ENCODE results near the gene FOCAD. TPM values are rescaled to one million over a fixed set of nuclear protein-coding genes. Genes with fewer than 3 reads are reported as not detected.

FOCAD gene
- total RNA-seq, 4 donors from 2014 or later = 17.6 to 27.2 (median 20.1) TPM

GRCh38 chr9:20770947-20771346 lies 86.9 kb downstream of the FOCAD start:
- 91% methylated on average over 1 of the region's 1 CpG for WGBS
- Histone ChIP-seq H3K4me1 (no peaks in the 10 kb centered on the region), H3K9me3 (no peaks in the 10 kb centered on the region), H3K36me3 (peaks cover 5 to 30% (median 18%) of the 10 kb centered on the region in 4 donors), H3K27ac (replicated peaks in 1 of 4) (no peak overlapping the region), H3K27me3 (no peaks in the 10 kb centered on the region), H3K4me3 (no peak overlapping the region)
- TF ChIP-seq EP300 (IDR thresholded peaks at IDR 0.05) (no peak), POLR2AphosphoS5 (IDR thresholded peaks at IDR 0.05) (no peak), POLR2A (IDR thresholded peaks at IDR 0.05; ENCODE audit: low read depth) (no peak), CTCF (IDR thresholded peaks at IDR 0.05) (no peak)
- no peak for DNase-seq (ENCODE audit: extremely low spot score)
- intact Hi-C loops (cut with DNase I) = no loop called here

- Histone ChIP-seq H3K36me3 (peaks cover 4 to 23% (median 13%) of the 10 kb centered on the region in 4 donors), H3K27me3 (no peaks in the 10 kb centered on the region), H3K9me3 (no peaks in the 10 kb centered on the region), H3K4me1 (no peaks in the 10 kb centered on the region), H3K4me3 (no peak overlapping the region), H3K27ac (replicated peaks in 1 of 4) (no peak overlapping the region)
- no peak for DNase-seq (ENCODE audit: extremely low spot score)
- intact Hi-C loops (cut with DNase I) = no loop called here
- TF ChIP-seq POLR2A (IDR thresholded peaks at IDR 0.05; ENCODE audit: low read depth) (no peak), POLR2AphosphoS5 (IDR thresholded peaks at IDR 0.05) (no peak), CTCF (IDR thresholded peaks at IDR 0.05) (no peak), EP300 (IDR thresholded peaks at IDR 0.05) (no peak)
- WGBS = 90% methylated on average over 2 of the region's 2 CpGs
These were observed 87.7 kb downstream of the FOCAD start for GRCh38 chr9:20771729-20772128.

GRCh38 chr9:20775683-20776082 lies 91.6 kb downstream of the FOCAD start:
- Histone ChIP-seq H3K36me3 (peaks cover 0 to 13% (median 3%) of the 10 kb centered on the region in 4 donors), H3K4me1 (no peaks in the 10 kb centered on the region), H3K9me3 (no peaks in the 10 kb centered on the region), H3K27ac (replicated peaks in 1 of 4) (no peak overlapping the region), H3K4me3 (no peak overlapping the region), H3K27me3 (no peaks in the 10 kb centered on the region)
- TF ChIP-seq EP300 (IDR thresholded peaks at IDR 0.05) (no peak), POLR2AphosphoS5 (IDR thresholded peaks at IDR 0.05) (no peak), POLR2A (IDR thresholded peaks at IDR 0.05; ENCODE audit: low read depth) (no peak), CTCF (IDR thresholded peaks at IDR 0.05) (no peak)
- WGBS = 90% methylated on average over 2 of the region's 2 CpGs
- DNase-seq (ENCODE audit: extremely low spot score) = no peak
- intact Hi-C loops (cut with DNase I) = no loop called here

- Histone ChIP-seq H3K4me3 (no peak overlapping the region), H3K27me3 (no peaks in the 10 kb centered on the region), H3K4me1 (no peaks in the 10 kb centered on the region), H3K27ac (replicated peaks in 1 of 4) (no peak overlapping the region), H3K36me3 (peaks cover 0 to 7% (median 0%) of the 10 kb centered on the region in 4 donors), H3K9me3 (no peaks in the 10 kb centered on the region)
- intact Hi-C loops (cut with DNase I) = no loop called here
- no peak for DNase-seq (ENCODE audit: extremely low spot score)
- TF ChIP-seq EP300 (IDR thresholded peaks at IDR 0.05) (no peak), POLR2A (IDR thresholded peaks at IDR 0.05; ENCODE audit: low read depth) (no peak), POLR2AphosphoS5 (IDR thresholded peaks at IDR 0.05) (no peak), CTCF (IDR thresholded peaks at IDR 0.05) (no peak)
These were observed 97.0 kb downstream of the FOCAD start for GRCh38 chr9:20781092-20781491.

- no peaks in the 10 kb centered on the region for H3K4me1 ChIP-seq
- no peak overlapping the region for H3K27ac ChIP-seq (replicated peaks in 1 of 4)
- H3K9me3 ChIP-seq = no peaks in the 10 kb centered on the region
- TF ChIP-seq POLR2AphosphoS5 (IDR thresholded peaks at IDR 0.05) (no peak), EP300 (IDR thresholded peaks at IDR 0.05) (no peak), CTCF (IDR thresholded peaks at IDR 0.05) (no peak), POLR2A (IDR thresholded peaks at IDR 0.05; ENCODE audit: low read depth) (no peak)
- WGBS = 98% methylated on average over 5 of the region's 5 CpGs
- no peak overlapping the region for H3K4me3 ChIP-seq
- no peaks in the 10 kb centered on the region for H3K27me3 ChIP-seq
- intact Hi-C loops (cut with DNase I) = no loop called here
- peaks cover 0 to 7% (median 0%) of the 10 kb centered on the region in 4 donors for H3K36me3 ChIP-seq
- no peak for DNase-seq (ENCODE audit: extremely low spot score)
These were observed 98.2 kb downstream of the FOCAD start for GRCh38 chr9:20782289-20782688.

Data from esophagus muscularis mucosa (tissue), 4 donors.